ENCODE results near the gene GPAT2.
"Not testable (repeated sequence)": the region's sequence is repeated elsewhere in the genome, so short reads cannot be mapped to it uniquely, and the experiment has no call there.

The GPAT2 gene

GRCh38 chr2:96022701-96023447, 11.8 kb downstream of the GPAT2 start:
- not testable (repeated sequence) for FAIRE-seq

DNA sequence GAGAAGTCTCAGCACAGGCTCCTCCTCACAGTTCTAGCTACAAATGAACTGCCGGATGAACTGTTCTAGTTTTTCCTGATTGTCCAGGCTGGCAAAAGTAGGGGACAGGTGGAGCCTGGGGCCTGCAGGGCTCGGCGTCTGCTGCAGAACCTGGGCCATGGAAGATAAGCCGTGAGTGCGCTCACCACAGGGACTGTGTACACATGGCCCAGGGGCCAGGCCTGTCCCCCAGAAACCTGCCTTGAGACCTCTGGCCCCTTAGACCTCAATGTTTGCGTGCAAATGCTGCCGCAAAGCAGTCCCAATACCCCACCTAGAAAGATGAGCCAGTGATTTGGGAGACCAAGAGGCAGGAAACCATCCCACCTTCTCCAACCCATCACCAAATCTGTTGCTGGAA, 12.6 kb downstream of the GPAT2 start:
- not testable (repeated sequence) for FAIRE-seq

GRCh38 chr2:96021142-96021541, 13.6 kb downstream of the GPAT2 start:
- not testable (repeated sequence) for FAIRE-seq

GRCh38 chr2:96019909-96020590, 14.7 kb downstream of the GPAT2 start:
- not testable (repeated sequence) for FAIRE-seq

DNA sequence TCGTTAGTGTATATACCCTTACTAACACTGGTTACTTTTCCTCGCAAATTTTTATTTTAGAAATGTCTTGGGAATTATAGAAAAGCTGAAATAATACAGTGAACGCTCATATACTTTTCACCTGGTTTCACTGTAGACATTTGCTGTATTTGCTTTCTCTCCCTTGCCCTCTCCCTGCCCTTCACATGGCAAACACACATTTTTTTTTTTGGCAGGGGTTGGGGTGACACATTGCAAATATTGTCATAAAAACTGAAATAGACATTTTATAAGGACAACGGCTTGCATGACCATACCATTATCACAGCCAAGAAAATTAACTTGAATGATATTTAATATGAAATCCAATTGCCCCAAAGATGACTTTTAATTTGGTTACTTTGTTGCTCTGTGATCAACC, 18.4 kb downstream of the GPAT2 start:
- not testable (repeated sequence) for FAIRE-seq

DNA sequence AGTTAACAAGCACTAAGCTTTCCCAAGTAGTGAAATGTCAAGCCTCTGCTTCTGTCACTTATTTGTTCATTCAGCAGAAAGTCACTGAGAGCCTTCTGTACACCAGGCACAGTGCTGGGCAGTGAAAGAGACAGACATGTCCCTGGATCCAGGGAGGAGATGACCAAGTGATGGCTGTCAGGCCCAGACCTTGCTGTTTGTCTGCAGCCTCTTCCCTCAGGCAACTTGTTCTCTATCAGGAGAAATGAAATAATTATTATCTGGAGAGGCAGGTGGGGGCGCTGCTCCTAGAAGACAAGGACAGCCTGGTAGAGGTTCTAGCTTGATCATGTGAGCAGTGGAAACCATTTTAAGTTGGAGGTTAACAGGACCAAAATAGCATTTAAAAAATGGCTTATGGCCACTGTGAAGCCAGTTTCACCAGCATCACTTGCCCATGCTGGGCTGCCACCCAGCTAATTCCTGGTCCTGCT, 21.9 kb downstream of the GPAT2 start:
- not testable (repeated sequence) for FAIRE-seq

- FAIRE-seq: not testable (repeated sequence)
Measured at GRCh38 chr2:96012086-96012791, 22.5 kb downstream of the GPAT2 start.

DNA sequence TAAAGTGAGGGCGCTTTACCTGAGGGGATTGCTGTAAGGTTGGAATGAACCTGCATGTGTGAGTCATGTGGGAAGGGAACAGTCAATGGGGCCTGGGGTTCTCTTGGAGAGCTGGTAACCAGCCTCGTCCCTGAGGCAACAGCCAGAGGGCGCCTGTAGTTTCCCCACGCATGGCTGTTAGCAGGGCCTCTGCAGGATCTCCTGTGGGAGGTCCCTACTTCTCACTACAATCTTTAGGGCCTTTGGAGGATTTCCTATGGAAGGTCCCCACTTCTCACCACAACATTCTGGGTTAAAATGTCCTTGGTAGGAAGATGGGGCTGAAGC, 23.6 kb downstream of the GPAT2 start:
- not testable (repeated sequence) for FAIRE-seq

DNA sequence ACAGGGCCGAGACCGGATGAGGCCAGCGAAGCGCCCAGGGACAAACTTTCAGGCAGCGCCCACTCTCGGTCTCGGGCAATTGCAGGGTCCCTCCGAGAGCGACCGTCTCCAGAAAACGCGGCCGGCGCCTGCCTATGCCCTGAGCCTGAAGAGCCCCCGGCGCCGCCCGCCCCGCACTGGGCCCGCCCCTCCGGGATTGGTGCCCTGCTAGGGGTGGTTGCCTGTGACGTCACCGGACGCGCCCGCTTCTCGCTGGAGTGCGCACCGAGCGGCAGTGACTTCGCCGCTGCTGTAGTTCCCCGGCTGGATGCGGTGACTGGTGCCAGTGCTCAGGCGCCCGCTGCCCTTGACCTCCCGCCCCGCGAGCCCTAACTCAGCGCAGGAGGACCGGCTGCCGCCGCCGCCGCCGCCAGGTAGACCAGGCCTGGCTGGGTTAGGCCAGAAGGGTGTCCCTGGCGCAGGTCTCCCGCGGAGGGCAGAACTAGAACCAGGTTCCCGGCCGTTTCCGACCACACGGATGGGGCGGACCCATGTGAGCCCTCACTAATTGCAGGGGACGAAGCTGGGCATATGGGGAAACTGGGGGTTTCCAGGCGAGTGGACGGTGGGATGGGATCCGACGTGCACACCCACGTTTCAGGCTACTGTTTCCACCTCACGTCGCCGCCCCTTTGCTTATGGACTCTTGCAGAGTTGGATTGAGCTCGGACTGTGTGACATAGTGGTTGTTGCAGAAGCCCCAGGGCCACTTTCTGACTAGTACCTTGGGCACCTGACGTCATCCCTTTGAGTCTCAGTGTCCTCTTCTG, 24.2 kb downstream of the GPAT2 start:
- FAIRE-seq: not testable (repeated sequence)

DNA sequence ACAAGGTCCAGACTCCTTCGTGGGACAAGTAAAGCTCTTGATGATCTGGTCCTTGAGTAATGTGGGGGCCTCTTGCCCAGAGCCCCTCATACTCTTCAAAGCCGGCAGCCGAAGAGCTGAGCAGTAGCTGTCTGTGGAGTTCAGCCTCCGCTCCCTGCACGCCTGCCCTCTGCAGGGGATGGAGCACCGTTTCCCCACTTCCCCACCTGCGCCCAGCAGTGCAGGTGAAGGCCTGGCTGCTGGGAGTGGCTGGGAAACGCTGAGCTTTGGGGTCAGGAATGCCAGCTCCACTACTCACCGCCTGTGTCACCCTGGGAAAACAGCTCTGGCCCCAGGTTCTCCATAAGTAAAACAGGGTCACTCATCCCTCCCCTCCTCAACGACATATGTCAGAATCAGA, 24.9 kb downstream of the GPAT2 start:
- not testable (repeated sequence) for FAIRE-seq

DNA sequence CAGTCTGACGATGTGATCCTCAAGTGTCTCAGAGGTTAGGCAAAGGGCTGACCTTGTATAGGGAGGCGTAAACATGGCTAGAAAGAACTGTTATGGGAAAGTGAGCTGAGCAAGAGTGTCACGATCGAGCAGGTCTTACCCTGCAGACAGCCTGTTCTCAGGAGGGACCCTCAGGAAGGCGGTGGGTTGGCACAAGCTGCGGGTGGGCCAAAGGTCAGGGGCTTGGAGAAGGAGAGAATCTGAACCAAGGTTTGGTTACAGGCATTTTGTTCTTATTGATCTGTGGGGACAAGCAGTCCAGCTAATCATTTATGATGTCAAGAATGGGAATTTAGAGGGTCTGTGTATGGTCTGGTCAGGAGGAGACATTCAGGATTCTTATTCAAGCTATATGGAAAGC, 26.7 kb downstream of the GPAT2 start:
- FAIRE-seq: not testable (repeated sequence)

GRCh38 chr2:96006248-96006647, 28.5 kb downstream of the GPAT2 start:
- not testable (repeated sequence) for FAIRE-seq

- peak; percentile 92 for FAIRE-seq
Measured at GRCh38 chr2:95992520-95993272, 42.0 kb downstream of the GPAT2 start.

DNA sequence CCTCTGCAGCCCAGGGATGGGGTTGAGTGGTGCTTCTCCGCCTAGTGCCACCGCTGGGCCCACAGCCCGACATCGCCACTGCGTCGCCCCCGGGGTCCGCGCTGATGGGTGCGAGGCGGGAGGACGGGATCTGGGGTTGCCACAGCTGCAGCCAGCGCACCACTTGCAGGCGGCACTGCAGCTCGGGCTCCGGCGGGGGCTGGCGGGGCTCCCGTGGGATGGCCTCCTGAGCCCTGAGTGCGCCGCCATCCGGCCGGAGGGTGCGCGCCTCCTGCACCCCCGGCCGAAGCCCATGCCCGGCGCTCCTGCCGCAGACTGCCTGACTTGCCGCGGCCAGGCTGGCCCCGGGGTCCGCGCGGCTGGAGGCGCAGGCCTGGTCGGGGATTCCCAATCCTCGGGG, 42.6 kb downstream of the GPAT2 start:
- FAIRE-seq: not testable (repeated sequence)

- FAIRE-seq: not testable (repeated sequence)
Measured at GRCh38 chr2:95991351-95992094, 43.2 kb downstream of the GPAT2 start, which contains the start of gene ANKRD36C. ANKRD36C (minus strand) TSS chr2:95991824; CDS start chr2:95991708, 116 bp downstream.

DNA sequence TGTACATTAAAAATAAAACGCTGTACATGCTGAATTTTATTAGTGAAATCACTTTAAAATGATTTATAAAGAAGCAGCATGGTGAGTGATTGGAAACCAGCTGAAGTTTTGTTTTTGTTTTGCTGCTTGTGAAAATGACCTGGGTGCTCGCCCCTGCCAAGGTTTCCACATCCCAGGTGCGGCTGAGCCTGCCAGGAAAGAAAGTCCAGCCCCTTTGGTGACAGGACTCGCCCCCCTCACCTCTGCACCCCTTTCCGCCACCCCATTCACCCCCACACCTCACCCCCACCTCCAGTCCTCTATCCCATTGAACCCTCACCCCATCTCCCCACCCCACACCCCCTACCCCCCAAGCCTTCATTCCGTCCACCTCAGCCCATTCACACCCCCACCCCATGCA, 43.8 kb downstream of the GPAT2 start:
- FAIRE-seq: not testable (repeated sequence)

All from islet of Langerhans (tissue), 1 donor.